Measurements from ENCODE around the gene LMTK3.

The LMTK3 gene

GRCh38 chr19:48484931-48485612 lies 26.6 kb downstream of the LMTK3 start:
- no peak overlapping the region for H3K27ac ChIP-seq
- TF ChIP-seq CTCF (conservative IDR thresholded peaks at IDR 0.05) = no peak
- no peak for TF ChIP-seq ZFX (IDR thresholded peaks at IDR 0.05)

GRCh38 chr19:48484247-48484893 lies 27.3 kb downstream of the LMTK3 start:
- no peak overlapping the region for H3K27ac ChIP-seq
- TF ChIP-seq CTCF (conservative IDR thresholded peaks at IDR 0.05) = no peak
- no peak for TF ChIP-seq ZFX (IDR thresholded peaks at IDR 0.05)

- TF ChIP-seq CTCF (conservative IDR thresholded peaks at IDR 0.05) (no peak), ZFX (IDR thresholded peaks at IDR 0.05) (no peak)
- H3K27ac ChIP-seq = no peak overlapping the region
Measured at GRCh38 chr19:48483301-48483700, 28.3 kb downstream of the LMTK3 start.

GRCh38 chr19:48481846-48482639 lies 29.6 kb downstream of the LMTK3 start:
- H3K27ac ChIP-seq = peak overlapping the region; percentile 66
- TF ChIP-seq CTCF (conservative IDR thresholded peaks at IDR 0.05) (no peak), ZFX (IDR thresholded peaks at IDR 0.05) (no peak)

- H3K27ac ChIP-seq = peak overlapping the region; percentile 66
- TF ChIP-seq ZFX (IDR thresholded peaks at IDR 0.05) = no peak
- TF ChIP-seq CTCF (conservative IDR thresholded peaks at IDR 0.05) = no peak
Measured at GRCh38 chr19:48480558-48481500, 30.8 kb downstream of the LMTK3 start.

GRCh38 chr19:48480183-48480557 lies 31.5 kb downstream of the LMTK3 start:
- no peak for TF ChIP-seq CTCF (conservative IDR thresholded peaks at IDR 0.05)
- no peak for TF ChIP-seq ZFX (IDR thresholded peaks at IDR 0.05)

More at GRCh38 chr19:48480183-48480557, 31.5 kb downstream of the LMTK3 start:
- no peak overlapping the region for H3K27ac ChIP-seq

All from C4-2B (cell line).